Aorta (tissue), 5 donors: Measurements from ENCODE around the gene GMEB2. TPM values are rescaled to one million over a fixed set of nuclear protein-coding genes. Genes with fewer than 3 reads are reported as not detected.

Experiments used
- ATAC-seq: fragments of 200-7000 bp; cut with Tn5 transposase; one replicate; pipeline ENCODE4 v1.9.1; 2022; ENCODE audit warnings: moderate library complexity; ENCODE audit not compliant: low FRiP score
- DNase-seq, 2 donors: peaks; one replicate each; pipeline ENCODE4 v3.0.0-alpha.2; 2020
- H3K27ac ChIP-seq, 2 donors: one replicate each; pipeline ENCODE4 v1.5.1; 2013; ENCODE audit warnings: low read length in 2 of 2, mild to moderate bottlenecking in 2 of 2, moderate library complexity in 2 of 2, control low read depth in 1 of 2, inconsistent platforms in 1 of 2, low read depth in 1 of 2
- H3K27me3 ChIP-seq, 2 donors: one replicate each; pipeline ENCODE4 v1.6.1; 2013; ENCODE audit warnings: control low read depth in 1 of 2, low read length in 1 of 2, mild to moderate bottlenecking in 1 of 2, moderate library complexity in 1 of 2; ENCODE audit not compliant: insufficient read depth in 2 of 2, control insufficient read depth in 1 of 2
- H3K36me3 ChIP-seq, 2 donors: one replicate each; pipeline ENCODE4 v1.6.1; 2013; ENCODE audit warnings: control low read depth in 1 of 2, low read length in 1 of 2, mild to moderate bottlenecking in 1 of 2; ENCODE audit not compliant: insufficient read depth in 2 of 2, control insufficient read depth in 1 of 2
- H3K4me1 ChIP-seq, 2 donors: one replicate each; pipeline ENCODE4 v1.6.1; 2013; ENCODE audit warnings: low read length in 2 of 2, control low read depth in 1 of 2, mild to moderate bottlenecking in 1 of 2, moderate library complexity in 1 of 2; ENCODE audit not compliant: insufficient read depth in 2 of 2, control insufficient read depth in 1 of 2
- H3K4me3 ChIP-seq, 2 donors: one replicate each; pipeline ENCODE4 v1.5.1; 2013; ENCODE audit warnings: low read length in 2 of 2, control low read depth in 1 of 2, mild to moderate bottlenecking in 1 of 2
- H3K9me3 ChIP-seq: one replicate; pipeline ENCODE4 v1.6.1; 2013; ENCODE audit warnings: mild to moderate bottlenecking, low read length; ENCODE audit not compliant: control insufficient read depth
- WGBS, 2 donors: extraction: QIAGEN DNeasy Blood & Tissue Kit; methylation state at CpG; one replicate each; pipeline ENCODE4 v1.1.7; 2013; 5-methylcytosine and 5-hydroxymethylcytosine counted together
- intact Hi-C, 2 donors: fragments of 100-400 bp; cut with DNase I; formaldehyde crosslinking; loops; one replicate each; pipeline versions ENCODE4 v1.14.2 to v1.15.0; 2022
- polyA plus RNA-seq, 2 donors: library from polyadenylated mRNA; stranded (reverse); fragments of 200-250 nt; gene quantifications; one replicate each; pipeline ENCODE4 v1.2.3, GENCODE V29; 2013
- total RNA-seq, 2 donors: library from RNA; stranded (reverse); fragmentation: NEBNext Ultra II Directional; extraction: Animal tissue kit (Norgen Biotek cat#: 25700); gene quantifications; one replicate each; pipeline ENCODE4 v1.2.1, GENCODE V29; 2021
- donor health status: healthy with polysubstance abuse.
- donor health status: Bipolar disorder and iron deficiency.
- donor health status: DM: no; HTN: no; CAD: no.
- donor health status: DM: no; HTN: no; CAD: no.
- donor health status: DM: yes; HTN: yes; CAD: no.

GMEB2 gene
- total and polyA plus RNA-seq, 4 donors: 3.9 to 10.3 (median 9.9) TPM

DNA sequence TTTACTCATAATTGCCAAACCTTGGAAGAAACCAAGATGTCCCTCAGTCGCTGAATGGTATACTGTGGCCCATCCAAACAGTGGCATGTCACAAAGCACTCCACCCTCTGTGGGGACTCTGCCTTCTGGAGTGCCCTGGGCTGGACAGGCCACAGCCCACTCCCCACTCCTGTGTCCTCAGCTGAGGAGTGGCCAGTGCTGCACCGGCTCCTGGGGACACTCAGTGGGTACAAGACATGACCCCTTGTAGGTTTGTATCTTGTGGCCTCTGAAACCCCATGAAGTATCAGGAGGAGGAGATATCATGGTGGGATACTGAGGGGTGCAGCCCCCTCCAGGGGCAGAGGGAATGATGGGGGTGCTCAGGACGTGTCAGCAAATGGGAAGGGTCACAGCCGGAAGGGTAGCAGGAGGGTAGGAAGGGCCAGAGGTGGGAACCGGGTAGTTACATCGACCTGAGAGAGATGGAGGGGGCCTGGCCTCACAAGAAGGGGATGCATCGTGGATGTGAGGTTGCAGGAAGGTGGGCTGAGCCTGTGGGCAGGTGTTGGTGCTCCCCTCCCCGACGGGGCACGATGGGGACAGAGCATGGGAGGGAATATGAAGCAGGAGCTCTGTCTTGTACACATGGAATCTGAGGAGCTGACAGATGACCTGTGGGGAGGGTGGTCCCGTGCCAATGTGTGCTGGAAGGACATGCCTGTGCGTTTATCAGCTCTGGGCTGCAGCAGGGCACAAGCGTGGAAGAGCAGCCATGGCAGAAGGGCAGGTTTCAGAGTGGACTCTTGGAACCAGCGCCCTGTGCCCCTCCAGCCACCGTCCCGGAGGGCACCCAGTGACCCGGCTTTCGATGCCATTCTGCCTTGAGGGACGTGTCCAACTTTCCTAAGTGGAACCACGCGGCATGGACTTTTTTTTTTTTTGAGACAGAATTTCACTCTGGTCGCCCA, 41.0 kb downstream of the GMEB2 start:
- H3K27ac ChIP-seq: no peak overlapping the region
- 75 to 77% methylated on average over 22 of the region's 22 CpGs for WGBS, 2 donors
- no peak overlapping the region for H3K4me3 ChIP-seq
- no peaks in the 10 kb centered on the region for H3K27me3 ChIP-seq
- intact Hi-C loops: no loop called here
- peak in 1 of 2 donors; percentile 45 for DNase-seq
- no peaks in the 10 kb centered on the region for H3K9me3 ChIP-seq
- H3K4me1 ChIP-seq: no peaks in the 10 kb centered on the region
- peaks cover 0 to 8% of the 10 kb centered on the region in 2 donors for H3K36me3 ChIP-seq
- ATAC-seq: no peak

DNA sequence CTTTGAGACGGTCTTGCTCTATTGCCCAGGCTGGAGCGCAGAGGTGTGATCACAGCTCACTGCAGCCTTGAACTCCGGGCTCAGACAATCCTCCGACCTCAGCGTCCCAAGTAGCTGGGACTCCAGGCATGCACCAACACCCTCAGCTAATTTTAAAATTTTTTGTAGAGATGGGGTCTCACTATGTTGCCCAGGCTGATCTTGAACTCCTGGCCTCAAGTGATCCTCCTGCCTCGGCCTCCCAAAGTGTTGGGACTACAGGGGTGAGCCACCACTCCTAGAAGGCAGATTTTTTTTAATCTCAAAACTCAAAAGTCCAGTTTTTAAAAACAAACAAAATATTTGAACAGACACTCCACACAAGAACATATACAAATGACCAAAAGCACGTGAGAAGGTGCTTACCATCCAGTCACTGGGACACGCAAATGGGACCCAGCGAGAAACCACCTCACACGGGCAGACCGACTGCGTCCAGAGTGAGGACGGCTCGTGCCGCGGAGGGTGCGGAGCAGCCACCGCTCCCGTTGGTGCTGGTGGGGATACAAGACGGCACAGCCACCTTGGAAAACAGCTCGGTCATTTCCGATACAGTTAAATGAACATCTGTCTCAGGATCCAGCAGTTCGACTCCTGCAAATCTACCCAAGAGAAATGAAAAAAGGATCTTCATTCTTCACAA, 44.4 kb downstream of the GMEB2 start:
- Histone ChIP-seq H3K4me1 (no peaks in the 10 kb centered on the region), H3K27me3 (no peaks in the 10 kb centered on the region), H3K27ac (no peak overlapping the region), H3K9me3 (no peaks in the 10 kb centered on the region), H3K4me3 (no peak overlapping the region), H3K36me3 (no peaks in the 10 kb centered on the region)
- DNase-seq (no peak), ATAC-seq (no peak)
- intact Hi-C loops: no loop called here
- WGBS, 2 donors: 84 to 88% methylated on average over 23 of the region's 23 CpGs

DNA sequence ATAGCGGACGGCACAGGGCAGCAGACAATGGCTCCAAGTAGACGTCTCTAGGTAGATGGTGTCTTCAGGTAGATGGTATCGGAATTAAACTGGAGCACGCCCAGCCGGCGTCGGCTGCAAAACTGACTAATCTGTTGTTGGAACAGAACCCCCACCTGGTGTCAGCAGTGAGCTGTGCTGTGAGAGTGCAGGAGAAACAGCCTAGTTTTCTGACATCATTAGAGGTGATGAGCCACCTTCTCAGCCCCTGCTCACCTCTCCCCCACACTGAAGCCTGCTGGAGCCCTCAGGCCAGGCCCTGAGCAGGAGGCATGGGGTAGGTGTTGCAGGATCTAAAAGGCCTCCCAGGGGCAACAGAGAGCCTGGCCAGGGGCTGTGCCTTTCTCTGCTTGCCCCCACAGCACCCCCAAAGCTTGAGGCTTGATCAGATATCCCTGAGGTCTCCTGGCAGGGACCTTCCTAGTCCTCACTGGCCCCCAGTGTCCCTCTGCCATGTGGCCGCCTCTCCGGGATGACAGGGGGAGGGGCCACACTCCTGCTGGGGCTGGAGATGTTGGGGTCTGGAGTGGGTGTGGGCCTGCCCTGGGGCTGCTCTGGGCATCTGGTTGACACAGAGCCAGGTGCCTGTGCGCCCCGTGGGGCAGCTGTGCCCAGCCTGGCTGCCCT, 46.0 kb downstream of the GMEB2 start:
- no peaks in the 10 kb centered on the region for H3K36me3 ChIP-seq
- no peak overlapping the region for H3K4me3 ChIP-seq
- peak in 1 of 2 donors; percentile 45 for DNase-seq
- intact Hi-C loops: no loop called here
- no peaks in the 10 kb centered on the region for H3K27me3 ChIP-seq
- 69 to 71% methylated on average over 12 of the region's 12 CpGs for WGBS, 2 donors
- no peaks in the 10 kb centered on the region for H3K4me1 ChIP-seq
- no peak for ATAC-seq
- no peaks in the 10 kb centered on the region for H3K9me3 ChIP-seq
- H3K27ac ChIP-seq: no peak overlapping the region

DNA sequence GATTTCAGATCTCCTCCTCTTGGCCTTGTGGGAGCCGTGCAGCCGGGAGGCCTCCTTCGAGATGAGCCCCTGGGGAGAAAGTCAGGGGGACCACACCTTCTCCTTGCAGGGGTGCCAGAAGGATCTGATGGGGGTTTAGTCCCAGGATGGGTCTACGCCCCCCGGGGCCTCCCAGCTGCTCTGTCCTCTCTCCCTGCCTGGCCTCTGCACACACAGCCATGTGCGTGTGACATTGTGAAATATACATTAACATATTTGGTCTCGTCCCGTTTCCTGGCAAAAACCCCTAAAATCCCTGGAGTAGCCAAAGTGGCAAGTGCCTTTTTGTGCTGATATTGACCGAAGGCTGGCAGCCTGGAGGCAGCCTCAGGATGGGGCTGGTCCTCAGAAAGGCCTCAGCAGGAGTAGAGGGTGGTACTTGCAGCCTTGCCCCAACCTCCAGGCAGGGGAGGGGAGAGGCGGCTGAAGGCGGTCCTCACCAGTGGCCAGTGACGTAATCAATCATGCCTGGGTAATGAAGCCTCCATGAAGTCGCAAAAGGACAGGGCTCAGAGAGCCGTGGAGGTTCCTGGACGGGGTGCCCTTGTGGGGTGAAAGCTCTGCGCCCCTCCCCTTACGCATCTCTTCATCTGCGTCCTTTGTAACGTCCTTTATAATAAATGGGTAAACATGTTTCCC, 47.7 kb downstream of the GMEB2 start:
- H3K27me3 ChIP-seq: no peaks in the 10 kb centered on the region
- 65 to 66% methylated on average over 19 of the region's 19 CpGs for WGBS, 2 donors
- H3K4me3 ChIP-seq: no peak overlapping the region
- no peak for DNase-seq
- no peak for ATAC-seq
- no peaks in the 10 kb centered on the region for H3K36me3 ChIP-seq
- intact Hi-C loops: no loop called here
- H3K27ac ChIP-seq: no peak overlapping the region
- H3K9me3 ChIP-seq: no peaks in the 10 kb centered on the region
- H3K4me1 ChIP-seq: no peaks in the 10 kb centered on the region

DNA sequence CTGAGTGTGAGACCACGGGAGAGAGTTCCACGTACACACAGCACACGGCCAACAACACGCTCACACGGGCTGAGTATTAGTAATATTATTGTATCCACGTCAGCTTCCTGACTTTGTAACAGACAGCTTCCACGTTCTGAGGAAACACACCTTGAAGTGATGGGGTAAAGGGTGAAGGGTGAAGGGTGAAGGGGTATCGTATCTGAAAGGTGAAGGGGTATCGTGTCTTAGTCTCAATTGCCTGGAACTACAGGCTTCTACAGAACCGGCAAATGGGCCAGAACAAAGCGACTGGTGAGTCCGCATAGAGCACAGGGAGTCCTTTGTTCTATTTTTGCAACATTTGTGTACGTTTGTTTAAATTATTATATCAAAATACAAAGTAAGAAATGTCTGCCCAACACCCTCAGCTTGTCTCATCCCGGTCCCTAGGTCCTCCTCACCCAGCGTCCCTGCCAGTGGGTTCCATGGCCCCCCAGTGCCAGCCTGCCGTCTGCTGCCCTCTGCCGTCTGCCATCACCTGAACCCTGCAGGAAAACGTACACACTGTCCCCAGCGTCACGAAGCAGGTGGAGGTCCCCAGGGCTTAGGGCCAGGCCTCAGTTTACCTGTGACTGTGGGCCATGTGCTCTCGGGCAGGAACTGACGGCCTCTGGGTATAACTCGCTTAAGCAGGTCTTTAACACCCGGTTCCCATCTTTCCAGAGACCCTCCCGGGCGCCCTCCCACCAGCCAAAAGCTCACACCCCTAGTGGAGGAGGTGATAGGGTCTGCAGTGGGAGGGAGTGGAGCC, 48.5 kb downstream of the GMEB2 start:
- WGBS, 2 donors: 78 to 79% methylated on average over 26 of the region's 26 CpGs
- H3K36me3 ChIP-seq: no peaks in the 10 kb centered on the region
- no peak for ATAC-seq
- H3K27ac ChIP-seq: no peak overlapping the region
- H3K9me3 ChIP-seq: no peaks in the 10 kb centered on the region
- H3K4me1 ChIP-seq: no peaks in the 10 kb centered on the region
- no peak overlapping the region for H3K4me3 ChIP-seq
- intact Hi-C loops: no loop called here
- H3K27me3 ChIP-seq: no peaks in the 10 kb centered on the region
- DNase-seq: no peak

DNA sequence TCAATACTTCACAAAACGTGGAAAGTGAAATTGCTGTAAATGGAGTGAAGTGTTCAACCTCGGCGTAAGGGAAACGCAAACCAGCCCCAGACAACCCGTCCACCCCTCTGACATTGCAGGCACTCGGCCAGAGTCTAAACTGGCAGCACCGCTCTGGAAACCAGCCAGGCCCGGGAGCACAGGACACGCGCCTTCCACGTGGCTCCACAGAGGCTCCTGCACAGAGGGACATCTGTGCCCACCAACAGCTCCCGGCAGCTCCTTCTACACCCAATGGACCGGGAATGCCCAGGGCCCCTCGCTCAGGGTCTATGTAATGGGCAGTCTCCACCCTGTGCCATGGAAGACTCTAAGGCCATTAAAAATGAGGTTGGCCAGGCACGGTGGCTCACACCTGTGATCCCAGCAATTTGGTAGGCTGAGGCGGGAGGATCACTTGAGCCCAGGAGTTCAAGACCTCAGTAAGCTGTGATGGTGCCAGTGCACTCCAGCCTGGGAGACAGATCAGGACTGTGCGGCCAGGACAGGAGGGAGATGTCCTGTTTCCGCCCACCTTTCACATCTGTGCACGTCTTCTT, 49.5 kb downstream of the GMEB2 start:
- Histone ChIP-seq H3K27me3 (no peaks in the 10 kb centered on the region), H3K36me3 (no peaks in the 10 kb centered on the region), H3K4me1 (no peaks in the 10 kb centered on the region), H3K27ac (no peak overlapping the region), H3K4me3 (no peak overlapping the region), H3K9me3 (no peaks in the 10 kb centered on the region)
- 46 to 53% methylated on average over 19 of the region's 19 CpGs for WGBS, 2 donors
- intact Hi-C loops: no loop called here
- peak in 1 of 2 donors; percentile 80 for DNase-seq
- ATAC-seq: no peak

DNA sequence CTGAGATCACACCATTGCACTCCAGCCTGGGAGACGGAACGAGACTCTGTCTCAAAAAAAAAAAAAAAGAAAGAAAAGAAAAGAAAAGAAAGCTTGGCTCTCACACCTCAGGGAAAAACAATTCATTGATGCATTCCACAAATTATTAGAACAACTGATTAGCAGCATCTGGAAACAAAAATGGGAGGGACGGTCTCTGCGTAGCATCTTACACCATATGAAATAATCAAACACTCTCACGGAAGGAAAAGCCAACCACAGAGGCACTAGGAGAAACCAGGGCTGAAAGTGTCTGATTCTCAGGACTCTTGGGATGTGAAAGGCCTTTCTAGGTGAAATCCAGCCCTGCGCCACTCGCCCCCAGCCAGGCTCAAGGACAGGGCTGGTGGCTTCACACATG, 50.6 kb downstream of the GMEB2 start:
- 72 to 76% methylated on average over 7 of the region's 7 CpGs for WGBS, 2 donors

More for the DNA sequence above, 50.6 kb downstream of the GMEB2 start:
- ATAC-seq (no peak), DNase-seq (no peak)
- intact Hi-C loops: no loop called here
- H3K4me1 ChIP-seq: no peaks in the 10 kb centered on the region
- no peaks in the 10 kb centered on the region for H3K36me3 ChIP-seq
- H3K27me3 ChIP-seq: no peaks in the 10 kb centered on the region
- H3K9me3 ChIP-seq: no peaks in the 10 kb centered on the region
- no peak overlapping the region for H3K4me3 ChIP-seq
- no peak overlapping the region for H3K27ac ChIP-seq
